Tibial nerve (tissue), 3 donors: Measurements from ENCODE around the gene NRXN2.

Experiments used
- CTCF ChIP-seq, 5 experiments: fragments of 200-600 bp in 3 of 5; fragments of 450-650 bp in 2 of 5; sonication (generic) in 3 of 5; IDR thresholded peaks; one replicate each; pipeline ENCODE4 v1.5.1; 2016 to 2019; ENCODE audit warnings: antibody characterized with exemption in 5 of 5, mild to moderate bottlenecking in 3 of 5, moderate library complexity in 2 of 5
- POLR2A ChIP-seq, 2 donors: fragments of 450-650 bp; IDR thresholded peaks; one replicate each; pipeline ENCODE4 v1.6.1; 2017; ENCODE audit warnings: antibody characterized with exemption in 2 of 2, mild to moderate bottlenecking in 2 of 2, moderate library complexity in 2 of 2

GRCh38 chr11:64772303-64773018 lies 49.5 kb upstream of the NRXN2 start:
- TF ChIP-seq CTCF (IDR thresholded peaks at IDR 0.05), result no peak
- no peak for TF ChIP-seq POLR2A (IDR thresholded peaks at IDR 0.05)
